HG03378 (cell line): ENCODE measurements around the gene SNX33.
"Not testable (repeated sequence)": the region's sequence is repeated elsewhere in the genome, so short reads cannot be mapped to it uniquely, and the experiment has no call there.

ENCODE experiments used
- ATAC-seq: cut with Tn5 transposase; IDR thresholded peaks from one replicate; pipeline ENCODE4 v1.9.1; 2021; ENCODE audit warnings: mild to moderate bottlenecking, moderate library complexity; ENCODE audit not compliant: unreplicated experiment

The SNX33 gene

GRCh38 chr15:75697974-75698747, 50.4 kb downstream of the SNX33 start:
- ATAC-seq = not testable (repeated sequence)

DNA sequence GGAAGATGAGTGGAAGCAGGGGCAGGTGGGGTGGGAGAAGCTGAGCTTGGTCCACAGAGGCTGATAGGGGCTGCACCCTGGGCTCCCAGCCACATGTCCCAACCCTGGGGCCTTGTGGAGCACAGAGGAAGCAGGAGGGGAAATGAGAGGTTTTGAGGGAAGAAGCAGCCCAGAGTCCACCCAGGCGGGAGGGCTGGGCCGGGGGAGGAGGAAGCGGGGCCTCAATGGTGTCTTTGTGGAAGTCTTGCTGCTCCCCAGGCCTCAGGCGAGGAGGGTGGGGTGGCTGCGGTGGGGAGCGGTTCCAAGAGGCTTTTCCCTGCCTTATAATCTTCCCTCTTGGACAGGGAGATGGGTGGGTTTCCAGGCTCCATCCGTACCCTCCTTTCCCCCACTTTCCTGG, 51.8 kb downstream of the SNX33 start:
- ATAC-seq = not testable (repeated sequence)

DNA sequence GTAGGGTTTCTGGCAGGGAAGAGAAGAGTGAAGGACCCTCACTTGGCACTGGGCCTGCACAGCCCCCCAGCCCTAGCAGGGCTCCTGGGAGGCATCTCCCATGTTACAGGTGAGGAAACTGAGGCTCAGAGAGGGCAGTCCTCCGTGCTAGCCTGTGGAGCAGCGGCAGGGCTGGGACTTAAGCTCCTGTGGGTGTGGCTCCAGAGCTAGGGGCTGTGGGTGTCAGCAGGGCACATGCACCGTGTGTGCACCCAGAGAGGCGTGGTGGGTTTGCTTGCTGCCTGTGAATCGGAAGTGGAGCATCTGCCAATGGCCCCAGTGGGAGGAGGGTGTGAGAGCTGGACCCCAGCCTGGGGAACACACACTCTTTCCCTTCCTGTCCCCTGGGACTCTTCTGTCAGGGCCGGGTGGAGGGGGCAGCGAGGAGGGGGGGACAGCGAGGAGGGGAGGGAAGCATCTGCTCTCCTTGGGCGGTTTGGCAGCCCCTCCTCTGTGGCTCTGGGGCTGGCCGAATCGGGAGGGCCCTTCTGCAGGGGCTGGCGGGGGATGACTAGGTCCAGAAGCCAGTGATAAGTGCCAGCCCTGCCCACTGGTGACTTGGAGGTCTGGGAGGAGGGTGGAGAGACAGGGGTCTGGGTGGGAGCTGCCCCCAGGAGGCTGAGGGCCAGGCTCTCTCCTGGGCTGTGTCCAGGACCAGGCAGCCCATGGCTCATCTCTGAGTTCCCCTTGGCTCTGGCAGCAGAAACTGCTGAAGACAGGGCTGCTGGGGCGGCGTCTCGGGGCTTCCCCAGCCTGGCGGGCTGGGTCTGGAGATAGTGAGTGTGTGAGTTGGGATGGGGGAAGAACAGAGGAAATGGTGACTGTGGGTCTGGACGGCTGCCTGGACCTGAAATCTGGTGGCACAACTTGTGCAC, 52.5 kb downstream of the SNX33 start:
- peak; percentile 45 for ATAC-seq

DNA sequence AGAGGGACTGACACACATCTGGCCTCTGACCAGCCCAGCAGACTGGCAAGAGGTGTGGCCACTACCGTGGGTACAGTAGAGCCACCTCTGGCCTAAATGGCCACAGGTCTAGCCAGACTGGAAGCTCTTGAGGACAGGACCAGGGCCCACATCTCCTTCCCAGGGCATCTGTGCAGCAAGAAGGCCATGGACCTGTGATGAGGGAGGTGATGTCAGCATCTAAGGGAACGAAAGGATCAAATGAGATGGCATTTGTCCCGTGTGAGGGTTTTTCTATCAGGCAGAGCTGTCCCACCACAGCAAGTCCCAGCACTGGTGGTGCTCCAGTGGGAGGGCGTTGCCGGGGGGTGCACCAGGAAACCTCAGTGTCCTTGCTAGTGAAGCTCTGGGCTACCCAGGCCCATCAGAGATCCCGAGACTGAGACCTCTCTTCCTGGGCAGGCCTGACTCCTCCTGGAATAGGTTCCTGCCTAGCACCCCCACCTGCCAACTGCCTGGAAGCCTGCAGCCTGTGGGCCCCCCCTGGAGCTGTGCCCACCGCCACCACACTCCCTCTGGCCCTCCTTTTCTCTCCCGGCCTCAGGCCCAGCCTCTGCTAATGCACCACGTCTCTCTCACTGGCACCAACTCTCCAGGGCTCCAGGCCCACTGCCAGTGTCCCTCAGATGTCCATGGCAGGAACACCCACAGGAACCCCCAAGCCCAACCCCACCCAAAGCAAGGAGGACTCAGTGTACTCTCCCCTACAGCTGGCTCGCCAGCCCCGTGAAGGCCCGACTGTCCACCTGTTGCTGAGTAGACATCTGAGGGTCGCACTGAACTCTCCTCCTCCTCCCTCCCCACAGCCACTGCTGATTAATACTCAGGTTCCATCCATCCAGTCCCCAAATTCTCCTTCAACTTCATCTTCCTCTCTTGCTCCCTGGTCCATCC, 53.6 kb downstream of the SNX33 start:
- not testable (repeated sequence) for ATAC-seq

- no peak for ATAC-seq
Measured at GRCh38 chr15:75702436-75702835, 54.7 kb downstream of the SNX33 start.

- not testable (repeated sequence) for ATAC-seq
Measured at GRCh38 chr15:75703440-75704262, 55.9 kb downstream of the SNX33 start.

DNA sequence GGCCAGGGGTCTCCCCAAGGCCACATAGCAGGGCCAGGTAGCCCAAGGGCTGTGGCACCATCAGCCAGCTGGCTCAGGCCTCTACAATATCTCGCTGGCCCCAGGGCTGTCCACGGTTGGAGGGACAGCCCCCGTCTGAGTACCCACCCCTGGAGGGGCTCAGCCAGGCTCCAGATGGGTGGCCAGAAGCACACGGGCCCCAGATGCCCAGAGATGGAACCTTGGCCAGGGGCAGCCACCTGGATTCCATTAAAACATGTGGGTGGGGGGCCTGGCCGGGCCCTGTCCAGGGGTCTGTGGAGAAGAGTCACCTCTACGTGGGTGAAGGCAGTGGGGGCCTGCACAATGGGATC, 56.5 kb downstream of the SNX33 start:
- ATAC-seq = no peak

- no peak for ATAC-seq
Measured at GRCh38 chr15:75704618-75705017, 56.9 kb downstream of the SNX33 start.

DNA sequence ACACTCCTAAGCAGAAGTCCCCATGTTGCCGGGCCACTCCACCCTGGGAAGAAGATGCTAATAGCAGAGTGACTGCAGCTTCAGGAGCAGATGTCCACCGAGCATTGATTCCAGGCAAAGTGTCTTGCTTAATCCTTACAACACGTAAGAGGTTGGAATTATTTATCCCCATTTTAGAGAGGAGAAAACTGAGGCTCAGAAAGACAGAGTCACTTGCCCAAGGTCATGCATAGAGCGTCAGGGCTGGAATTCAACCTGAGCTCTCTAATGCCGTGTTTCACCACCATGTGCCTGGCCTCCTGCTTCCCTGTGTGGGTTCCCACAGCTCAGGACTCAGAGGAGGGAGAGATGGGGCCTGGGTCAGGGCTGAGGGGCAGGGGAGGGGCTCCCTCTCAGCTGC, 57.7 kb downstream of the SNX33 start:
- not testable (repeated sequence) for ATAC-seq

GRCh38 chr15:75705854-75706681, 58.4 kb downstream of the SNX33 start:
- ATAC-seq = no peak

DNA sequence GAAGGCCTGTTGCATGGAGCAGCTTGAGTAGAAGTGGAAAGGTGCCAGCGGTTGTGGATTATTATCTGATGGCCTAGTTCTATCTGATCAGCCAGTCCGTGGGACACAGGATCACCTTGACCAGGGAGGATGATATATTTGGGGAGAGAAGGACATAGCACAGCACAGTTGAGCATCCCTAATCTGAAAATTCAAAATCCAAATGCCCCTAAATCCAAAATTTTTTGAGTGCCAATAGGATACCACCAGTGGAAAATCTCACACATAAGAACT, 58.9 kb downstream of the SNX33 start:
- no peak for ATAC-seq

GRCh38 chr15:75709458-75709857, 61.7 kb downstream of the SNX33 start:
- not testable (repeated sequence) for ATAC-seq

GRCh38 chr15:75710874-75711273, 63.2 kb downstream of the SNX33 start:
- ATAC-seq = not testable (repeated sequence)

DNA sequence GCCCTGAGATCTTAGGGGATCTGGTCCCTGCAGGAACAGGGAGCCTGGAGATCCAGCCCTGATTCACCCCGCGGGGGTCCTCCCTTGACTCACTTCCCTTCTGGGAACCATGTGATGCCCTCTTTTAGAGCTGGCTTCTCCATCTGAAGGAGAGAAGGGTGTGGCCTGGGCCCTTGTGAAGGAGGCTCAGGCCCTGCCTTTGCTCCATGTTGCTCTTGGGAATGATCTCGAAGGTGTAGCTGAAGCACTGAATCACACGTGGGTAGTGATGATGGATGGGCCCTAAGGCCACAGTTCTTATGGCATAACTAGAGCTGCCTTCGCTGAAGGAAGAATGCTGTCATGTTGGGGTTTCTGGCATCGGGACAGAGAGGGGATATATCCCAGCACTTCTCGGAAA, 63.8 kb downstream of the SNX33 start:
- ATAC-seq = not testable (repeated sequence)
